K562 (cell line): ENCODE measurements around the gene DACT3. TPM values are rescaled to one million over a fixed set of nuclear protein-coding genes. Genes with fewer than 3 reads are reported as not detected.

Experiments
- ARID2 ChIP-seq: fragments of 450-650 bp; IDR thresholded peaks from 2 replicates; pipeline ENCODE4 v1.6.1; 2017; ENCODE audit warnings: antibody characterized with exemption, mild to moderate bottlenecking
- BRD9 ChIP-seq: fragments of 450-650 bp; IDR thresholded peaks from 2 replicates; pipeline ENCODE4 v1.6.1; 2018; ENCODE audit warnings: low read depth; ENCODE audit not compliant: partially characterized antibody
- EP300 ChIP-seq: IDR thresholded peaks from 2 replicates; pipeline ENCODE4 v1.6.1; 2012; ENCODE audit warnings: low read length, improper control_type of control experiment
- EWSR1 ChIP-seq: fragments of 450-650 bp; IDR thresholded peaks from 2 replicates; pipeline ENCODE4 v1.6.1; 2018; ENCODE audit warnings: borderline replicate concordance, mild to moderate bottlenecking, low read depth, moderate library complexity; ENCODE audit not compliant: partially characterized antibody
- FOXP4 ChIP-seq: sonication (generic); formaldehyde crosslinking; IDR thresholded peaks from 2 replicates; pipeline ENCODE4 v1.8.0; 2022; ENCODE audit warnings: mild to moderate bottlenecking, missing genetic modification reagents, borderline replicate concordance
- MED1 ChIP-seq: sonication (generic); formaldehyde crosslinking; IDR thresholded peaks from 2 replicates; pipeline ENCODE4 v1.8.1; 2023; ENCODE audit warnings: missing genetic modification reagents, borderline replicate concordance
- NUFIP1 ChIP-seq: fragments of 450-650 bp; IDR thresholded peaks from 2 replicates; pipeline ENCODE4 v1.6.1; 2018; ENCODE audit not compliant: partially characterized antibody
- PURB ChIP-seq: sonication (generic); formaldehyde crosslinking; IDR thresholded peaks from 2 replicates; pipeline ENCODE4 v1.9.0; 2021; ENCODE audit warnings: low read depth, mild to moderate bottlenecking, missing genetic modification reagents
- RAD21 ChIP-seq, 2 experiments: fragments of 250-450 bp in 1 of 2; fragments of 450-650 bp in 1 of 2; sonication (Bioruptor Pico) in 1 of 2; formaldehyde crosslinking in 1 of 2; IDR thresholded peaks in 1 of 2; conservative IDR thresholded peaks in 1 of 2; 2 replicates each; pipeline versions ENCODE4 v1.4.0 to v1.8.0; 2020 to 2022; ENCODE audit warnings: mild to moderate bottlenecking in 2 of 2, moderate library complexity in 1 of 2
- RFX5 ChIP-seq: IDR thresholded peaks from 2 replicates; pipeline ENCODE4 v1.6.1; 2011; ENCODE audit warnings: low read depth, mild to moderate bottlenecking, improper control_type of control experiment, low read length
- SLC30A9 ChIP-seq: fragments of 250-450 bp; sonication (Bioruptor Pico); IDR thresholded peaks from 2 replicates; pipeline ENCODE4 v1.8.0; 2022; ENCODE audit warnings: mild to moderate bottlenecking, moderate library complexity
- SNAPC5 ChIP-seq: fragments of 250-450 bp; sonication (Bioruptor Pico); IDR thresholded peaks from 2 replicates; pipeline ENCODE4 v1.8.0; 2021; ENCODE audit warnings: moderate library complexity, mild to moderate bottlenecking, inconsistent platforms
- ZFP30 ChIP-seq: fragments of 250-450 bp; sonication (Bioruptor Pico); IDR thresholded peaks from 2 replicates; pipeline ENCODE4 v1.8.0; 2022; ENCODE audit warnings: moderate library complexity, mild to moderate bottlenecking, inconsistent platforms, borderline replicate concordance
- ZNF347 ChIP-seq: fragments of 450-650 bp; formaldehyde crosslinking; IDR thresholded peaks from 2 replicates; pipeline ENCODE4 v1.4.0; 2020; ENCODE audit warnings: low read depth, mild to moderate bottlenecking, moderate library complexity
- polyA plus RNA-seq, 8 experiments: library from polyadenylated mRNA; depleted of rRNA in 4 of 8; stranded (reverse) in 5 of 8; unstranded in 3 of 8; fragments of >200 nt; fragmentation: Nextera tagmentation in 2 of 8; fragmentation: Illumina TruSeq in 1 of 8; extraction: Ambion mirVana in 2 of 8; extraction: Trizol in 1 of 8; gene quantifications; 2 replicates each; pipeline versions ENCODE4 v1.2.1 to v1.2.3, GENCODE V29; 2011 to 2014; ENCODE audit warnings: inconsistent platforms in 1 of 8, missing spikeins in 1 of 8
- total RNA-seq, 7 experiments: library from RNA; depleted of rRNA in 6 of 7; stranded (reverse); fragments of >200 nt in 6 of 7; fragmentation: Illumina TruSeq in 2 of 7; extraction: Trizol in 2 of 7; gene quantifications; 2 replicates each; pipeline versions ENCODE4 v1.2.1 to v1.2.3, GENCODE V29; 2011 to 2021; ENCODE audit warnings: low replicate concordance in 1 of 7

Gene DACT3
- total and polyA plus RNA-seq, 9 of the 15 experiments (the other 6 are each of a cell fraction or from before 2014, with no cell fraction given) = 0.67 to 6.5 (median 3.5) TPM

- peak; percentile 67 to 83 for TF ChIP-seq RAD21 (CRISPR knock-in tag; conservative IDR thresholded peaks at IDR 0.05 in 1 of 2, IDR thresholded peaks at IDR 0.05 in 1 of 2)
- TF ChIP-seq SNAPC5 (CRISPR knock-in tag) = no peak
- TF ChIP-seq EP300 = peak; percentile 9; the same call in 1 of the 2 replicates
- no peak for TF ChIP-seq BRD9
- 0 out of 2 replicates have a peak, but pooled peaks have one; percentile 36 for TF ChIP-seq ARID2
- no peak for TF ChIP-seq SLC30A9
- TF ChIP-seq ZFP30 (CRISPR knock-in tag) = no peak
- TF ChIP-seq RFX5 = no peak
- TF ChIP-seq PURB (CRISPR knock-in tag) = no peak
- no peak for TF ChIP-seq FOXP4 (CRISPR knock-in tag)
- no peak for TF ChIP-seq NUFIP1
- no peak for TF ChIP-seq ZNF347 (CRISPR knock-in tag)
- TF ChIP-seq EWSR1 = no peak
- TF ChIP-seq MED1 (CRISPR knock-in tag) = no peak
Measured at GRCh38 chr19:46616631-46617322, 44.2 kb downstream of the DACT3 start (continued).
